GM19099 (cell line): Measurements from ENCODE around the gene PRMT7.

Source experiments
- POLR2A ChIP-seq: IDR thresholded peaks from 3 replicates; pipeline ENCODE4 v1.6.1; 2011; ENCODE audit warnings: low read depth; ENCODE audit not compliant: insufficient read length; ENCODE audit errors: extremely low read depth

Gene PRMT7

DNA sequence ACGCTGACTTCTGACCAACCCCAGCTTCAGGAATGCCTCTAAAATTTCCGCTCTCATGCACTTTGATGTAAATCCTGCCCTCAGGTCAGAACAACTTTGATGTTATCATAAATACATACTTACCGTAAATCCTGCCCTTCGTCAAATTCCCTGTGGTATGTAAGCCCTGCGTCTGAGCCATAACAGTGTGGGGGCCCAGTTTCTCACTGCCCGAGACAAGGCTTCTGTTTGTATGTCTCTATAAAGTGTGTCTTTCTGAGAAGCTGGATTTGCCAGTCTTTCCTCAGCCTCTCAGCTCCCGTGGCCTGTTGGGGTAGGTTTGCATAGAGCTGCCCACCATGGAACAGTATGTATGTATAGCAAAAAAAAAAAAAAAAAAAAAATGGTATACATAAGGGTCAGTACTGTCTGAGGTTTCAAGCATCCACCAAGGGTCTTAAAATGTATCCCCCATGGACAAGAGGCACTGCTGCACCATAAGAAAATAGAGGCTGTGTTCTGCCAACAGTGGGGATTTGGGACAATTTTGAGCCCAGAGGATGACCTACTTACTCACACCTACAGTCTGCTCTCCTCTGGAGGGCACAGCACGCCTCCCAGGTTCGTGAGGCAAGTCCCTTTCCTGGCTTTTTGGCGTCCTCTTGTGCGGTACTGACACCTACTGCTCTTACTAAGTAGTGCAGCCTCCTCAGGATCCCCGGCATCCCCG, 17.5 kb downstream of the PRMT7 start:
- no peak for TF ChIP-seq POLR2A

- TF ChIP-seq POLR2A, result no peak
These were observed 18.1 kb downstream of the PRMT7 start for GRCh38 chr16:68328860-68329390.

- no peak for TF ChIP-seq POLR2A
These were observed 21.1 kb downstream of the PRMT7 start for GRCh38 chr16:68331879-68332410.

DNA sequence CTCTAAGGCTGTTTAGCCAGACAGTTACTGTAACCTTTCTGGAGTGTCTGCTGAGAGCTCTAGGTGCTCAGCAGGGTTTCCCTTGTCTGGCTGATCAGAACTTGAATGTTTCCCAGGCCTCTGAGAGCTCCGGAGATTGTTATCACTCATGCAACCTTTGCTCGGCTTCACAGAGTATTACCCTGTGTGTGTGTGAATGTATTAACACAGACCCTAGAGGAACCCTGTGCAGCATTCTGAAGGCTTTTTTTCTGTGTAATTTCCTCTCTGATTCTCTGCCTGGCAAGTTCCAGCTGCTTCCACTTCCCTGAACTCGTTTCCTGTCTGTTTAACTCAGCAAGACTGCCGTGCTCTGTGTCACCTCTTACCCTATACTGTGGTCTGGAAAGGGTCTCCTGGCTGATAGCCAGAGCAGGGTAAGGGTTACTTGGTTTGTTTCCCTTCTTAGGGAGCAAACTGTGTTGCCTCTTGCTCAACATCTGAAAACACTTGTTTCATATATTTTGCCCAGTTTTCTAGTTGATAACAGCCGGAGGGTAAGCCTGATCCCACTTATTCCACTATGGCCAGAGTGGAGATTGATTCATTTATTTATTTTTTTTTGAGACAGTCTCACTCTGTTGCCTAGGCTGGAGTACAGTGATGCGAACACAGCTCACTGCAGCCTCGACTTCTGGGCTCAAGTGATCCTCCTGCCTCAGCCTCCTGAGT, 21.7 kb downstream of the PRMT7 start:
- TF ChIP-seq POLR2A, result no peak

DNA sequence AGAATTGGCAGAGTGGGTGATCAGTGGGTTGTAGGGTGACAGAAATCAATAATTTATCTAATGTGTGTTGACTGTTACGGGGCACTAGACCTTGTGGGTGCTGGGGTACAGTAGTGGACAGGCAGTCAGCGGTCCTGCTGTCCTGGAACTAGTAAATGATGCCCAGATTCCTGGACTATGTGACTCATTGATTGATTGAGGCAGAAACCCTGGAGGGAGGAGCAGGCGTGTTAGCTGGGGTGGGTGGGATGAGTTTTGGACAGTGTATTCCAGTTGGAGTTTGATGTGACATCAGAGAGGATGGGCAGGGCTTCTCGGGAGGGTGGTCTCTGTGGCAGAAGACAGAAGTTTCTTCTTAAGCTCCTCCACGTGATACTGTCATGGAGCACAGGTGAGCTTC, 24.4 kb downstream of the PRMT7 start:
- TF ChIP-seq POLR2A, result no peak

DNA sequence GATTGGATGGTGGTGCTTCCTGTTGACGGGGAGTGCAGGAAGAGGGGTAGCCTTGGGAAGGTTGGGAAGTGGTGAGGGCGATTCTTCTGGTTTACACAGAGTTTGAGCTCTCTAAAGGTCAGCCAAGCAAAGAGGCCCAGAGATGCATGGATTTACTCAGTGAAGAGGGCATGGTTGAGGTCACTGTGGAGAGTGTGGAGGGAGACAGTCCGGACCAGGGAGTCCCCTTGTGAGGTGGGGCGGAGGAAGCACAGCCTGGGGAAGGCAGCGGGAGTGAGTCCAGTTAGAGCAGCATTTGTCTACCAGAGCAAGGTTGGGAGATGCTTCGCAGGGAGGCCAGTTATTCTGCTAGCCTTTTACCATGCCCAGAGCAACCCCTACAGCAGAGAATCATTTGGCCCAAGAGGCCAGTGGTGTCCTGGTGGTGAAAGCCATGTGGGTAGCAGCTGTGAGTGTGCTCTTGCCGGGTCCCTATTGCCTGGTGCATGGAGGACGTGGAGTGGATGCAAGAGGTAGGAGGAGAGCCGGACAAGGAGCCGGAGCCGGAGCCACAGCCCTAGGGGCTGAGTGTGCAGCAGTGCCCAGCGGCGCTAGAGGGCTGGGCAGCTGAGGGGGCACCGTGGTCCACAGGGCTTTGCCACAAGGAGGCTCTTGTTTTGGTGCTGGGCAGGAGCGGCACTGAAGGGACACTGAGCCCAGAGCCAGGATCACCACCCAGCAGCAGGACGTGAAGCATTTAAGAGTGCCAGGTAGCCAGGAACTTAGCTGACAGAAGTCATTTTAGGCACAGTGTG, 27.7 kb downstream of the PRMT7 start:
- no peak for TF ChIP-seq POLR2A

- TF ChIP-seq POLR2A, result no peak
These were observed 28.4 kb downstream of the PRMT7 start for GRCh38 chr16:68339214-68339613.

GRCh38 chr16:68342620-68343019, 31.8 kb downstream of the PRMT7 start:
- TF ChIP-seq POLR2A, result no peak

DNA sequence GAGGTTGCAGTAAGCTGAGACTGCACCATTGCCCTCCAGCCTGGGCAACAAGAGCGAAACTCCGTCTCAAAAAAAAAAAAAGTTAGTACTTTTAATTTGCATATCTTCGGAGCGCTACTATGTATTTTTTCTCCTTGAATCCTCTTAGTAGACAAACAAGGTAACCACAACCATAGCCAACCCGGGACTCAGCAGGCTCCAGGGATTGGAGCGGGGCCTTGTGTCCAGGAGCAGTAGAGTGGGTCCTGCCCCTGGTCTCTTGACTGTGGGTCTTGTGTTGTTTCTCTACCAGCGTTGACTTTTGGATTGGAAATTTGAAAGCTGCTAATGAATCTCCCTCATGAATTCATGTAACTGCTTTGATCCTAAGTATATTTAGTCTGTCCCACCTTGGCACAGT, 32.3 kb downstream of the PRMT7 start:
- TF ChIP-seq POLR2A, result no peak

DNA sequence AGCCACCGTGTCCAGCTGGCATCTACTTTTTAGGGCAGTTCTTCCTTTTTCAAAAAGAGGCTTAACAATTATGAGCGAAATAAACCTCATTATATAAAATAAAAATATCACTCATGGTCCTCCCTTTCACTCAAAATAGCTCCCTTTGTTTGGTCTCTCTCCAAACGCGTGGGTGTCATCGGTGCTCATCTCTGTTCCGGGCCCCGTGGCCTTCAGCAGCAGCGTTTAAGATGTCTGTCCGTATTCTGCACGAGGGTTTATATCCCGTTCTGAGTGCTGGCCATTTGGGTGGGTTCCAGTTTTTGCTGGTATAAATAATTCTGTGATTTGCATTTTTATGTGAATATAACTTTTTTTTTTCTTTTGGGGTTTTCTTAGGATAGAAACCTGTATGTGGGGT, 33.4 kb downstream of the PRMT7 start:
- TF ChIP-seq POLR2A, result no peak

- TF ChIP-seq POLR2A, result no peak
These were observed 34.6 kb downstream of the PRMT7 start for GRCh38 chr16:68345351-68345810.

GRCh38 chr16:68345958-68346635, 35.3 kb downstream of the PRMT7 start:
- TF ChIP-seq POLR2A, result no peak

DNA sequence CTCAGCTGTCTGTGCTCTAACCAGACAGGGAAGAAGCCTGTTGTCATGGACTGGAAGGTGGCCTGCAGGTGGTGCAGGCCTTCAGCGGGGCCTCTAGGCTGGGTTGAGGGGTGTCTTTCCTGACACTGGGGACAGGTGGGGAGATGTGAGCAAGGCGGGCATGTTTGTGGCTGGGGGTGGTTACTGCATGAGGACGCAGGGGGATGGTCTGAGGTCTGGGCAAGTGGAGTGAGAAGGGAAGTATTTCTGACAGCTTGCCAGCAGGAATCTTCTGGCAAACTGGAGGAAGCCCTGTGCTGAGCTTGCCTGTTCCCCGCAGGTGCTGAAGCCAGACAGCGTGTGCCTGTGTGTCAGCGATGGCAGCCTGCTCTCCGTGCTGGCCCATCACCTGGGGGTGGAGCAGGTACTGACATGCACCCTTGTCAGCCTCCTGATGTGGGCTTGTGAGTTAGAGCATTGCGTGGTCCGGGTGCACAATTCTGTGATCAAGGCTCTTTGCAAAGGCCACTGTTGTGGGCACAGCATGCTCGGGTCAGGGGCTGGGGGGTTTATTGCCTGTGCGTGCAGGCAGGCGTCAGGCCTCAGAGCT, 36.2 kb downstream of the PRMT7 start:
- TF ChIP-seq POLR2A, result no peak

- no peak for TF ChIP-seq POLR2A
These were observed 36.8 kb downstream of the PRMT7 start for GRCh38 chr16:68347605-68348004.

DNA sequence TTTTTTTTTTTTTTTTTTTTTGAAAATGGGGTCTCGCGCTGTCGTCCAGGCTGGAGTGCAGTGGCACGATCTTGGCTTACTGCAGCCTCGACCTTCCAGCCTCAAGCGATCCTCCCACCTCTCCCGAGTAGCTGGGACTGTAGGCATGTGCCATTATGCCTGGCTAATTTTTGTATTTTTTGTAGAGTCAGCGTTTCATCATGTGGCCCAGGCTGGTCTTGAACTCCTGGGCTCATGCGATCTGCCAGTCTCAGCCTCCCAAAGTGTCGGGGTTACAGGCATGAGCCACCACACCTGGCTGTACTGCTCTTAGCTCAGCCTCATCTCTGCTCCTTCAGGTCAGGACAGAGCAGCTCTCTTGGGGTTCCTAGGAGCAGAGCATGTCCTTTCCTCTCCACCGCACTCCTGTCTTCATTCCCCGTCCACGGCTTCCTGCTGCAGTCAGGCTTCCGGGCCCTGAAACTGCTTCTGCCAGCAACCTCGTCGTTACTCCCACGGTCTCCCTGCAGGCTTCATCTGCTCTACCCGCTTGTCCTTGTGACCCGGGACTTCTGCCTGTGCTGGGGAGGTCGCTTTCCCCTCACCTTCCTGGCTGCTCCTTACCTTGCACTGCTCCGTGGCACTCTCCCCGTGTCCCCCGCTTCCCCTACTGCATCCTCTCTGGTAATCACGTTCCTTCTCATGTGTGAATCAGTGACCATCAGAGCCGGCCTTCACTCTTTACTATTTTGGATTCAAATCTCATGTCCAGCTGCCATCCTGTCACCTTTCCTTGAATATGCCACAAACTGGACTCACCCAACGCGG, 38.0 kb downstream of the PRMT7 start:
- TF ChIP-seq POLR2A, result no peak
